GM19395 (cell line): ENCODE data around the gene RPL41.
A peak's percentile ranks its signal among the peaks of the same experiment; 100 is the strongest.
"Not testable (repeated sequence)": the region's sequence is repeated elsewhere in the genome, so short reads cannot be mapped to it uniquely, and the experiment has no call there.

Source experiments
- ATAC-seq: cut with Tn5 transposase; IDR thresholded peaks from one replicate; pipeline ENCODE4 v1.9.1; 2021; ENCODE audit warnings: mild to moderate bottlenecking, moderate library complexity; ENCODE audit not compliant: unreplicated experiment

RPL41 gene

DNA sequence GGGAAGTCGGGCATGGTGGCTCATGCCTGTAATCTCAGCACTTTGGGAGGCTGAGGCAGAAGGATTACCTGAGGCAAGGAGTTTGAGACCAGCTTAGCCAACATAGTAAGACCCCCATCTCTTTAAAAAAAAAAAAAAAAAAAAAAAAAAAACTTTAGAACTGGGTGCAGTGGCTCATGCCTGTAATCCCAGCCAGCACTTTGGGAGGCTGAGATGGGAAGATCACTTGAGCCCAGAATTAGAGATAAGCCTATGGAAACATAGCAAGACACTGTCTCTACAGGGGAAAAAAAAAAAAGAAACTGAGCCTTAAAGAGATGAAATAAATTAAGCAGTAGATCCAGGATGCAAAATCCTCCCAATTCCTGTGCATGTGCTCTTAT lies 13.8 kb upstream of the RPL41 start:
- no peak for ATAC-seq

- no peak for ATAC-seq
These were observed 13.2 kb upstream of the RPL41 start for GRCh38 chr12:56103066-56103711.

GRCh38 chr12:56103823-56104108 lies 12.7 kb upstream of the RPL41 start:
- ATAC-seq: no peak

- peak; percentile 95 for ATAC-seq
These were observed 12.2 kb upstream of the RPL41 start, which contains the start of gene PA2G4 for GRCh38 chr12:56104109-56104814. PA2G4 (plus strand) TSS chr12:56104559; CDS start chr12:56104738, 179 bp downstream.

DNA sequence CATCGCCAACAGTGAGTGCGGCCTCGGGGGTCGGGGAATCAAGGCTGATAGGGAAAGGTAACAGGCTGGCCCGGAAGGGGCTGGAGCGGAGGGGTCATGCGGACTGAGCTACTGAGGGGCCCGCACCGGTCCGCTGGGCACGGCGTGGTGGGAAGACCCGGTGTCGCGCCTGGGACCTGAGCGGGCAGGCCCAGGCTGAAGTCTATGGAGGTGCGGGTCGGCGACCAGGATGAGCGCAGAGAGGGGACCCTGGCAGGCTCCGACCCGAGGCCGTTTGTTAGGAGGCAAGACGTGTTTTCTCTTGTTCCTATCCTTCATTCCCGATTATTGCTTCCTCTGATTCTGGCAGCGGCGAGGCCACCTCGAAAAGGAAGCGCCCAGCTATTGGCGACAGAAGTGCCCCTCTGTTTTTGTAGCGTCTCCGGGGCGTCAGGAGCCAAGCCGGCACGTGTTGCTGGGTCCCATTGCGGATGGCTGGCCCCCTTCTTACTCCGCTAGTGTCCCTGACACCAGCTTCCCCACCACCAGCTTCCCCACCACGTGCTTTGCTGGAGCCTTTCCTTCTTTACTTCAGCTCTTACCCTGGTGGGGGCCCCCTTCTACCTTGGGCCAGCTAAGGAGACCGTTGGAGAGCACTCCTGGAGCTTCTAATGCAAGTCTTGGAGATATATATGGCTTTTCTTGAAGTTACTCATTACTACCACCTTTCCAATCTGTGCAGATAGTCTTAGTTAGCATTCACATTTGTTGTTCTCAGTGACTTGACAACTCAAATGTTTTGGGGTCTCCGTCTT lies 11.4 kb upstream of the RPL41 start:
- ATAC-seq: peak; percentile 24

- no peak for ATAC-seq
These were observed 10.9 kb upstream of the RPL41 start for GRCh38 chr12:56105609-56105902.

DNA sequence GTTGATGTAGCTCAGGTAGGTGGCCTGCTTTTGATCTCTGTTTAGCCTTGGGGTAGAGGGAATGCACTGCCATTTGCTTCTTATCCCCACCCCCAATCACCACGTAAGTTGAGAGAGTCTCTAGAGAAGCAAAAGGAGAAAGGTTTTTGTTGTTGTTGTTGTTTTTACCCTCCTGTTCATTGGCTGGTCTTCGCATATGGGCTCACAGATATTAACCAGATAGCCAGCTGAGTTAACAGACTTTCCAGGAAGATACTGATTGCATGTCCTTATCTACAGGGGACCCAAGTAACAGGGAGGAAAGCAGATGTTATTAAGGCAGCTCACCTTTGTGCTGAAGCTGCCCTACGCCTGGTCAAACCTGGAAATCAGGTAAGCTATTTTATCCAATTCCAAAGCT lies 9.2 kb upstream of the RPL41 start:
- ATAC-seq: no peak

DNA sequence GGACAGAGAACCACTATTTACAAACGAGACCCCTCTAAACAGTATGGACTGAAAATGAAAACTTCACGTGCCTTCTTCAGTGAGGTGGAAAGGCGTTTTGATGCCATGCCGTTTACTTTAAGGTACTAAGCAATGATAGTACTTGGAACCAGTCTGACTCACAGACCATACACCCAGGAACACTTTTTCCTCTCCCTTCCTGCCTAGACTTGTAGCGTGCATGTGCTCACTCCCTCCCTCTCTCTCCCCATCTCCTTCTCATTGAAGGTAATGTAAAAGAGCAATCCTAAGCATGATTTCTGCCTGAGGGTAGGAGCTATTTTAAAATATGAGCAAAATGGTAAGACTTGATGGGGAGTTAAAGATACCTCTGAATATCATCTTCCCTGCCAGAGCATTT lies 5.9 kb upstream of the RPL41 start:
- ATAC-seq: no peak

- ATAC-seq: no peak
These were observed 2.3 kb upstream of the RPL41 start for GRCh38 chr12:56114084-56114483.

DNA sequence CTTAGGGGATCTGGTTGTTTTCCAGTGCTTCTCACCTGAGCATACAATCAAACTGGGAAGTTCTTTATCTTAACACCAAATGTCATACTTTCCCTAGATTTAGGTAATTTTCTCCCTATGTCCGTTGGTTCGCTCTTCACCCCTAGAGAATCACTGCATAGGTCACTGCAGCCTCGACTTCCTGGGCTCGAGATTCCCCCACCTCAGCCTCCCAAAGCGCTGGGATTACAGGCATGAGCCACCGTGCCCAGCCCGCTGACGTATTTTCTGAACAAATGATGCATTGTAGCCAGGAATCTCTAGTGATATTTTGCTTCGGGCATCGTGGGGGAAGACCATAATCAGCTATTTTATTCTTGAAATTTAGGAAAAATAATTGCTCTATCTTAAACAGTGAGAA lies 1.1 kb upstream of the RPL41 start:
- ATAC-seq: no peak

DNA sequence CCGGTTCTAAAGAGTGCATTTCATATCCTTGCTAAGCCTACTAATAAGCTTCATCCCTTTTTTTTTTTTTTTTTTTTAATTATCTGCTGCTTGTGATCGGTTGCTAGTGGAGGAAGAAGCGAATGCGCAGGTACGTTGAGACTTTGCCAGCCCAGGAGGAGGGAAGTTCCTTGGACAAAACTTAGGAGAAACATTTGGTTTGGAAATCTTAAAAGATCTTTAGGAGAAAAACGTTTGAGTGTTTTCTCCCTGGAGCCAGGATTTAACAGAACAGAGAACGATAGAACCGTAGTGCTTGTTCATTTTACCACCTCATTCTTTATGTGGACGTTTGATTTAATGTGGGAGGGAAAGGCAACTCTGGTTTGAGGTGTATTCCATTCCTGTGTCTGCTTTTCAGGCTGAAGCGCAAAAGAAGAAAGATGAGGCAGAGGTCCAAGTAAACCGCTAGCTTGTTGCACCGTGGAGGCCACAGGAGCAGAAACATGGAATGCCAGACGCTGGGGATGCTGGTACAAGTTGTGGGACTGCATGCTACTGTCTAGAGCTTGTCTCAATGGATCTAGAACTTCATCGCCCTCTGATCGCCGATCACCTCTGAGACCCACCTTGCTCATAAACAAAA lies 761 bp downstream of the RPL41 start:
- not testable (repeated sequence) for ATAC-seq

- ATAC-seq: peak; percentile 87
These were observed 1.6 kb downstream of the RPL41 start, which contains the start of gene ZC3H10 for GRCh38 chr12:56117778-56118687. ZC3H10 (plus strand) TSS chr12:56118266; CDS start chr12:56120563, 2,297 bp downstream.

DNA sequence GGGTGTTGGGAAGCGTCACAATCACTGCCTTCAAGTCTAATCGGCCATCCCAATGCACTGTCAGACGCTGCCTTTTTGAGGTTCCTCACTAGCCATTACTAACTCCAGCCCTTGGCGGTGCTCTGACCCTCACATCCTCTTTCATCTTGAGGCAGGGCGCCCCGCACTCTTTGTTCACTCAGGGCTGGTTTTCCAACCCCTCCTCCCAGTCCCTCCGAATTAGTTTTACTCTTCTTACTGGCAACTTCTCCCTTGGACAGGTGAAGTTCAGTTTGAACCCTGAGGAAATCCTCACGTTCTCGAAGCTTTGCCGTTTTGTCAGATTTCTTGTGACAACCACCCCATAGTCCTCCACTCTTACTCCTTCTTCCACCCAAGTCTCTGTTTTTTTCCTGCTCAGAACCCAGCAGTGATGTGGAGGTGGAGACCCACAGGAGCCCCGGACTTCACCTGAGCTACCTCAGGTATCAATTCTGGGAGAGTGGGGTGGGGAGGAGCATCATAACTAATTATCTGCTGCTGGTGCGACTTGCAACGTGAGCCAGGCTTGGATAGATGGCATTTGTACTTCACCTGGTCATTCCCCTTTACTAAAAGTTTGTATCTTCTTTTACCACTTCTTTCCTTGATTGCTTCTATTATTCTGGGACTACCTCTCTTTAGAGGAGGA lies 2.4 kb downstream of the RPL41 start:
- ATAC-seq: no peak

DNA sequence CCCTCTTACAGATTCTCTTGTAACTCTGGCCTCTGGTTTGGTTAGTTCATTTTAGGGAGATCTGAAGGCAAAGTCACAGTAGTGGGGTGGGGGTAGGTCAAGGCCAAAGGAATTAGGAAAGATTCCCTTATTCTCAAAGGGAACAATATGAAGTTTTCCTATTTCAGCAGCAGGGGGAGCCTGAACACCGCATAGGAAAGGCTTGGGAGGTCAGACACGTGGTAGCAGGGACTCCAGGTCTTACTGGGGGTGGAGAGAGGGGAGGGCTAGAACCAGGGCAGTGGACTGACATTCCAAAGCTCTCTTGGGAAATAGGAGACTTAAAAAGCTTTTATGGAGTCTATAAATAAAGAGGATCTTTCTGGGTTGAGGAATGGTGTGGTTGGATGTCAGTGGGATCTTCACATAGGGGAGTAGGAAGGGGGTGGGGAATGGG lies 2.9 kb downstream of the RPL41 start:
- ATAC-seq: no peak

DNA sequence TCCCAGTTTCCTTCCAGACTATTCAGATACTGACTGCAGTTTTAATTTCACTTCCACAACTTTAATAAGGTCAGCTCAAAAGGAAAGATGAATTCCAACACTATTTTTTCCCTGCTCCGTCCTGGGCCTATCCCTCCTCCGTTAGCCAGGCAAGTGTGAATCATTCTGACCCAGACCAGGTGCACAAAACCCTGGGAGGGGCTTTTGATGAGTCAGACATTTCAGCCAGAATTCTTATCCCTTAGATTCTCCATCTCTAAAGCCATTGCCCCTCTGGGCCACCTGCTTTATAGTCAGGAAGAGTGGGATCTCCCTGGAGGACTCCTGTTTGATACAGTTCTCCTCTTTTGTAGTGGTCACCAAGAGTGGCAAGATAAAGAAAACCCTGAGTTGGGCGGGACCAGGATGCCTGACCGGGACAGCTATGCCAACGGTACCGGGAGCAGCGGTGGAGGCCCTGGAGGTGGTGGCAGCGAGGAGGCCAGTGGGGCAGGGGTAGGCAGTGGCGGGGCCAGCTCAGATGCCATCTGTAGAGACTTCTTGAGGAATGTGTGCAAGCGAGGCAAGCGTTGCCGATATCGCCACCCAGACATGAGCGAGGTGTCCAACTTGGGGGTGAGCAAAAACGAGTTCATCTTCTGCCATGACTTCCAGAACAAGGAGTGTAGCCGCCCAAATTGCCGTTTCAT lies 3.9 kb downstream of the RPL41 start:
- no peak for ATAC-seq

- ATAC-seq: no peak
These were observed 4.9 kb downstream of the RPL41 start for GRCh38 chr12:56121204-56121870.

- no peak for ATAC-seq
These were observed 6.2 kb downstream of the RPL41 start for GRCh38 chr12:56122637-56123036.

- ATAC-seq: no peak
These were observed 7.7 kb downstream of the RPL41 start for GRCh38 chr12:56124133-56124532.

- ATAC-seq: no peak
These were observed 10.4 kb downstream of the RPL41 start for GRCh38 chr12:56126732-56127239.
